Measurements from ENCODE around the gene AMBP. TPM values are rescaled to one million over a fixed set of nuclear protein-coding genes. Genes with fewer than 3 reads are reported as not detected.

Gene AMBP
- total and polyA plus RNA-seq, 2 donors (not counting 1 experiment from before 2014, with no cell fraction given), result not detected

DNA sequence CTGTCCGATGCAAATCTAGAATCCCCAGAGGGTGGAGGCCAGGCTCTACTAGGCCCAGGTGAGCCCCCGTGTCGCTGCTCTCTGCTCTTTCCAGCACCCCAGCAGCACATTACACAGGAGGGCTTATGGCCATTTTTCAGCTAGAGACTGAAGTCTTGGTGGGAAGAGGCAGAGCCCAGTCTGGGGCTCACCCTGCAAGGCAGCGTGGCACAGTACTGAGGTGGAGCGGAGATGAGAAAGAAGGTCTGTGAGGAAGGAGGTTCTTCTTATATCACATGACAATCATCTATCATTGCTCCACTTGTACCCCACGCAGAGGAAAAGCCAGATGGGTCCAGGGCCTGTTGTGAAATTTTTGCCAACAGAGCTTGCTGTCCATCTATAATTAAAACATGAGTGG is 31.0 kb upstream of the AMBP start:
- Mint-ChIP-seq H3K4me1 (no peaks in the 10 kb centered on the region), H3K4me3 (no peak overlapping the region), H3K27me3 (peaks cover 35% of the 10 kb centered on the region), H3K27ac (no peak overlapping the region), H3K9me3 (ENCODE audit: insufficient read depth) (no peaks in the 10 kb centered on the region)
- Histone ChIP-seq H3K9me3 (ENCODE audit: control extremely low read depth in 1 of 3, control insufficient read depth in 2 of 3, insufficient read depth in 1 of 3, low read length in 2 of 3) (no peaks in the 10 kb centered on the region), H3K4me1 (ENCODE audit: control insufficient read depth in 2 of 2, insufficient read depth in 2 of 2, low read length in 2 of 2) (no peaks in the 10 kb centered on the region), H2AFZ (ENCODE audit: insufficient read depth, low read depth, low read length, poor library complexity, severe bottlenecking) (no peak overlapping the region), H3K27me3 (replicated peaks in 1 of 4; ENCODE audit: control extremely low read depth in 1 of 4, control insufficient read depth in 3 of 4, insufficient read depth in 4 of 4, low read length in 3 of 4) (peaks cover 0 to 3% (median 0%) of the 10 kb centered on the region in 4 experiments), H3K4me3 (ENCODE audit: control extremely low read depth in 1 of 5, extremely low read depth in 1 of 5, insufficient read depth in 1 of 5, low read depth in 2 of 5, low read length in 4 of 5) (no peak overlapping the region), H3K27ac (ENCODE audit: low read length in 2 of 2) (no peak overlapping the region), H3K4me2 (replicated peaks; ENCODE audit: low read depth, low read length, poor library complexity, severe bottlenecking) (no peak overlapping the region), H3K36me3 (replicated peaks in 1 of 2; ENCODE audit: control extremely low read depth in 1 of 2, control insufficient read depth in 1 of 2, extremely low read depth in 1 of 2, insufficient read depth in 2 of 2, low read length in 1 of 2) (no peaks in the 10 kb centered on the region), H3K79me2 (ENCODE audit: control insufficient read depth, insufficient read depth, low read length) (no peaks in the 10 kb centered on the region), H4K20me1 (ENCODE audit: control insufficient read depth, insufficient read depth, low read length, poor library complexity, severe bottlenecking) (no peaks in the 10 kb centered on the region), H3K9ac (ENCODE audit: low read length) (no peak overlapping the region)
- no peak for ATAC-seq (ENCODE audit: low read depth)
- intact Hi-C loops (cut with micrococcal nuclease), result no loop called here
- DNase-seq, result no peak
- TF ChIP-seq CTCF (IDR thresholded peaks at IDR 0.05) (no peak), EZH2 (IDR thresholded peaks at IDR 0.05; ENCODE audit: borderline replicate concordance, insufficient read depth, low read depth, low read length, poor library complexity, severe bottlenecking) (no peak)
- 64% methylated on average over 3 of the region's 6 CpGs for WGBS (ENCODE audit: insufficient coverage)
- POLR2A ChIA-PET, result no interaction called here
- CTCF ChIA-PET, result interaction anchor here (1.0 to 2.7 kb wide), 6 partner anchors 9 to 186 kb away, joined by 4 to 16 read pairs (median 6); partner anchors contain the start of gene KIF12

GRCh38 chr9:114108016-114108833 is 30.1 kb upstream of the AMBP start:
- H3K4me1 ChIP-seq (ENCODE audit: control insufficient read depth in 2 of 2, insufficient read depth in 2 of 2, low read length in 2 of 2), result no peaks in the 10 kb centered on the region
- peaks cover 28% of the 10 kb centered on the region for H3K27me3 Mint-ChIP-seq
- no peak overlapping the region for H3K4me2 ChIP-seq (replicated peaks; ENCODE audit: low read depth, low read length, poor library complexity, severe bottlenecking)
- no peaks in the 10 kb centered on the region for H3K4me1 Mint-ChIP-seq
- peak overlapping the region; percentile 27 for H2AFZ ChIP-seq (ENCODE audit: insufficient read depth, low read depth, low read length, poor library complexity, severe bottlenecking)
- intact Hi-C loops (cut with micrococcal nuclease), result no loop called here
- no peaks in the 10 kb centered on the region for H3K79me2 ChIP-seq (ENCODE audit: control insufficient read depth, insufficient read depth, low read length)
- H4K20me1 ChIP-seq (ENCODE audit: control insufficient read depth, insufficient read depth, low read length, poor library complexity, severe bottlenecking), result no peaks in the 10 kb centered on the region
- no peaks in the 10 kb centered on the region for H3K9me3 ChIP-seq (ENCODE audit: control extremely low read depth in 1 of 3, control insufficient read depth in 2 of 3, insufficient read depth in 1 of 3, low read length in 2 of 3)
- no peak overlapping the region for H3K4me3 ChIP-seq (ENCODE audit: control extremely low read depth in 1 of 5, extremely low read depth in 1 of 5, insufficient read depth in 1 of 5, low read depth in 2 of 5, low read length in 4 of 5)
- no peak overlapping the region for H3K9ac ChIP-seq (ENCODE audit: low read length)
- ChIA-PET CTCF (interaction anchor here (0.6 to 2.7 kb wide), 14 partner anchors 8 to 1628 kb away, joined by 3 to 16 read pairs (median 4); partner anchors contain the start of gene KIF12), POLR2A (no interaction called here)
- no peak overlapping the region for H3K4me3 Mint-ChIP-seq
- H3K27ac ChIP-seq (ENCODE audit: low read length in 2 of 2), result no peak overlapping the region
- peak; percentile 31 for ATAC-seq (ENCODE audit: low read depth)
- DNase-seq, result peak; percentile 49
- TF ChIP-seq EZH2 (IDR thresholded peaks at IDR 0.05; ENCODE audit: borderline replicate concordance, insufficient read depth, low read depth, low read length, poor library complexity, severe bottlenecking), result no peak
- TF ChIP-seq CTCF (IDR thresholded peaks at IDR 0.05), result peak; percentile 60
- 46% methylated on average over 27 of the region's 28 CpGs for WGBS (ENCODE audit: insufficient coverage)
- H3K27ac Mint-ChIP-seq, result no peak overlapping the region
- no peaks in the 10 kb centered on the region for H3K36me3 ChIP-seq (replicated peaks in 1 of 2; ENCODE audit: control extremely low read depth in 1 of 2, control insufficient read depth in 1 of 2, extremely low read depth in 1 of 2, insufficient read depth in 2 of 2, low read length in 1 of 2)
- H3K9me3 Mint-ChIP-seq (ENCODE audit: insufficient read depth), result no peaks in the 10 kb centered on the region
- peaks cover 0 to 3% (median 0%) of the 10 kb centered on the region in 4 experiments for H3K27me3 ChIP-seq (replicated peaks in 1 of 4; ENCODE audit: control extremely low read depth in 1 of 4, control insufficient read depth in 3 of 4, insufficient read depth in 4 of 4, low read length in 3 of 4)
